HCT116 (cell line): ENCODE results near the gene SUV39H1. TPM values are rescaled to one million over a fixed set of nuclear protein-coding genes. Genes with fewer than 3 reads are reported as not detected.

Experiments
- ATAC-seq: fragments of 200-7000 bp; cut with Tn5 transposase; 2 replicates; pipeline ENCODE4 v1.9.1; 2020; ENCODE audit warnings: mild to moderate bottlenecking, moderate library complexity
- BruUV-seq: library from RNA; stranded (reverse); fragments of 400-500 nt; replicated peaks from 2 replicates; lab custom pipeline; 2021; lab: Mats Ljungman, UMichigan
- CTCF ChIA-PET: fragments of 300-600 bp; sonication (Branson Sonifier 250); formaldehyde crosslinking; loops from one replicate; lab custom pipeline; 2021; ENCODE audit warnings: antibody characterized with exemption; lab: Charles Lee
- POLR2A ChIA-PET: fragments of 300-600, 350-600 bp; sonication (Branson Sonifier 250); formaldehyde crosslinking; loops from one replicate; lab custom pipeline; 2021; ENCODE audit warnings: antibody characterized with exemption; lab: Charles Lee
- RAD21 ChIA-PET, 2 experiments: fragments of 300-600 bp; sonication (Branson Sonifier 250); formaldehyde crosslinking; loops; one replicate each; lab custom pipeline; 2023; ENCODE audit warnings: low total read pairs in 2 of 2; ENCODE audit not compliant: uncharacterized antibody in 2 of 2, unreplicated experiment in 2 of 2, low non-redundant PET in 1 of 2; lab: Charles Lee
- DNase-seq: peaks from one replicate; pipeline ENCODE4 v3.0.0-alpha.2; 2010; ENCODE audit warnings: low read depth, low spot score
- H2AFZ ChIP-seq: fragments of 200-600 bp; shearing (Covaris generic), sonication (generic); 2 replicates; pipeline ENCODE4 v1.6.1; 2017; ENCODE audit warnings: low read depth, mixed run types, mixed read lengths, antibody characterized with exemption, low read length; ENCODE audit not compliant: poor library complexity, severe bottlenecking
- H3K27ac ChIP-seq: 2 replicates; pipeline ENCODE4 v1.5.1; 2012; ENCODE audit warnings: low read depth, low read length
- H3K27me3 ChIP-seq: fragments of 200-600 bp; sonication (generic); 2 replicates; pipeline ENCODE4 v1.6.1; 2016; ENCODE audit warnings: mixed run types, low read length, mixed read lengths; ENCODE audit not compliant: insufficient read depth
- H3K36me3 ChIP-seq, 2 experiments: fragments of 200-500 bp in 1 of 2; fragments of 200-600 bp in 1 of 2; sonication (Bioruptor generic) in 1 of 2; sonication (generic) in 1 of 2; 2 replicates each; pipeline versions ENCODE4 v1.5.1 to v1.6.1; 2014 to 2016; ENCODE audit warnings: low read length in 2 of 2, inconsistent platforms in 1 of 2, mixed read lengths in 1 of 2, mixed run types in 1 of 2; ENCODE audit not compliant: insufficient read depth in 2 of 2, control insufficient read depth in 1 of 2
- H3K4me1 ChIP-seq, 2 experiments: fragments of 200-600 bp in 1 of 2; sonication (generic) in 1 of 2; 2 replicates each; pipeline versions ENCODE4 v1.5.1 to v1.6.1; 2012 to 2017; ENCODE audit warnings: low read length in 2 of 2, inconsistent platforms in 1 of 2, mild to moderate bottlenecking in 1 of 2, mixed read lengths in 1 of 2, mixed run types in 1 of 2, moderate library complexity in 1 of 2; ENCODE audit not compliant: insufficient read depth in 2 of 2, control insufficient read depth in 1 of 2
- H3K4me2 ChIP-seq: fragments of 200-600 bp; sonication (generic); 2 replicates; pipeline ENCODE4 v1.6.1; 2017; ENCODE audit warnings: mixed run types, low read length, mixed read lengths
- H3K4me3 ChIP-seq, 2 experiments: fragments of 200-600 bp in 1 of 2; sonication (generic) in 1 of 2; replicated peaks in 1 of 2; 2 replicates each; pipeline ENCODE4 v1.5.1; 2011 to 2016; ENCODE audit warnings: low read length in 2 of 2, control low read depth in 1 of 2, low read depth in 1 of 2, mild to moderate bottlenecking in 1 of 2, mixed read lengths in 1 of 2, mixed run types in 1 of 2
- H3K79me2 ChIP-seq: fragments of 200-600 bp; sonication (generic); 2 replicates; pipeline ENCODE4 v1.6.1; 2017; ENCODE audit warnings: mild to moderate bottlenecking, mixed run types, low read length, moderate library complexity, mixed read lengths; ENCODE audit not compliant: insufficient read depth
- H3K9ac ChIP-seq: fragments of 200-600 bp; sonication (generic); 2 replicates; pipeline ENCODE4 v1.6.1; 2016; ENCODE audit warnings: low read length, mixed read lengths
- H3K9me2 ChIP-seq: fragments of 200-600 bp; sonication (generic), shearing (Covaris generic); 2 replicates; pipeline ENCODE4 v1.6.1; 2017; ENCODE audit warnings: mixed run types, mild to moderate bottlenecking, moderate library complexity; ENCODE audit not compliant: insufficient read depth
- H3K9me3 ChIP-seq, 2 experiments: fragments of 200-500 bp in 1 of 2; fragments of 200-600 bp in 1 of 2; sonication (Bioruptor generic) in 1 of 2; sonication (generic) in 1 of 2; 2 replicates each; pipeline ENCODE4 v1.6.1; 2014 to 2017; ENCODE audit warnings: low read length in 2 of 2, mixed read lengths in 2 of 2, inconsistent platforms in 1 of 2, low read depth in 1 of 2, mild to moderate bottlenecking in 1 of 2, mixed run types in 1 of 2, moderate library complexity in 1 of 2; ENCODE audit not compliant: control insufficient read depth in 1 of 2, insufficient read depth in 1 of 2
- H4K20me1 ChIP-seq: fragments of 200-600 bp; sonication (generic), shearing (Covaris generic); 2 replicates; pipeline ENCODE4 v1.6.1; 2017; ENCODE audit warnings: mixed run types, mild to moderate bottlenecking, moderate library complexity; ENCODE audit not compliant: insufficient read depth
- CBX3 ChIP-seq: IDR thresholded peaks from 2 replicates; pipeline ENCODE4 v1.6.1; 2012; ENCODE audit warnings: low read depth
- CEBPB ChIP-seq: IDR thresholded peaks from 2 replicates; pipeline ENCODE4 v1.6.1; 2012; ENCODE audit warnings: low read depth
- EZH2phosphoT487 ChIP-seq: fragments of 200-600 bp; IDR thresholded peaks from 2 replicates; pipeline ENCODE4 v1.6.1; 2018; ENCODE audit warnings: antibody characterized with exemption, borderline replicate concordance
- JUND ChIP-seq: IDR thresholded peaks from 2 replicates; pipeline ENCODE4 v1.6.1; 2012
- POLR2A ChIP-seq: IDR thresholded peaks from 2 replicates; pipeline ENCODE4 v1.7.0; 2011; ENCODE audit warnings: borderline replicate concordance; ENCODE audit not compliant: insufficient read depth, insufficient read length; ENCODE audit errors: extremely low read depth
- POLR2AphosphoS5 ChIP-seq: IDR thresholded peaks from 2 replicates; pipeline ENCODE4 v1.6.1; 2011; ENCODE audit warnings: mild to moderate bottlenecking, low read depth, low read length, moderate library complexity
- RAD21 ChIP-seq: IDR thresholded peaks from 2 replicates; pipeline ENCODE4 v1.6.1; 2012; ENCODE audit warnings: low read depth, mild to moderate bottlenecking
- SIN3A ChIP-seq: IDR thresholded peaks from 2 replicates; pipeline ENCODE4 v1.6.1; 2012; ENCODE audit warnings: low read depth
- SRF ChIP-seq: IDR thresholded peaks from 2 replicates; pipeline ENCODE4 v1.6.1; 2012; ENCODE audit warnings: low read depth
- TCF7L2 ChIP-seq: IDR thresholded peaks from 2 replicates; pipeline ENCODE4 v1.7.0; 2011; ENCODE audit warnings: borderline replicate concordance, inconsistent platforms; ENCODE audit not compliant: insufficient read depth, insufficient read length; ENCODE audit errors: extremely low read depth
- YY1 ChIP-seq: IDR thresholded peaks from 2 replicates; pipeline ENCODE4 v1.6.1; 2011; ENCODE audit warnings: low read length, low read depth, moderate library complexity, mild to moderate bottlenecking; ENCODE audit not compliant: insufficient replicate concordance; ENCODE audit errors: extremely low read depth
- ZNF274 ChIP-seq: fragments of 200-500 bp; sonication (Bioruptor generic); IDR thresholded peaks from 2 replicates; pipeline ENCODE4 v1.6.1; 2014; ENCODE audit warnings: mild to moderate bottlenecking, low read depth, low read length, inconsistent platforms
- intact Hi-C: fragments of 100-400 bp; cut with micrococcal nuclease; formaldehyde crosslinking; loops from 2 replicates; pipeline ENCODE4 v1.10.0; 2022
- total RNA-seq: library from RNA; stranded (reverse); gene quantifications from one replicate; pipeline ENCODE4 v1.2.1, GENCODE V29; 2021; ENCODE audit not compliant: unreplicated experiment
- TF ChIP-seq, protein P1 (sequence below), 3 experiments: fragments of 200-600 bp in 1 of 3; sonication (generic) in 1 of 3; IDR thresholded peaks in 2 of 3; conservative IDR thresholded peaks in 1 of 3; 2 replicates each; pipeline ENCODE4 v1.5.1; 2012 to 2017; ENCODE audit warnings: low read depth in 2 of 3, low read length in 2 of 3, antibody characterized with exemption in 1 of 3, borderline replicate concordance in 1 of 3, control low read depth in 1 of 3, mild to moderate bottlenecking in 1 of 3, mixed read lengths in 1 of 3, mixed run types in 1 of 3, moderate library complexity in 1 of 3; ENCODE audit not compliant: insufficient read depth in 1 of 3
- TF ChIP-seq, protein P2 (sequence below): IDR thresholded peaks from 2 replicates; pipeline ENCODE4 v1.6.1; 2012

Gene SUV39H1
- total RNA-seq, 1 experiment from 2014 or later = 16.3 TPM

DNA sequence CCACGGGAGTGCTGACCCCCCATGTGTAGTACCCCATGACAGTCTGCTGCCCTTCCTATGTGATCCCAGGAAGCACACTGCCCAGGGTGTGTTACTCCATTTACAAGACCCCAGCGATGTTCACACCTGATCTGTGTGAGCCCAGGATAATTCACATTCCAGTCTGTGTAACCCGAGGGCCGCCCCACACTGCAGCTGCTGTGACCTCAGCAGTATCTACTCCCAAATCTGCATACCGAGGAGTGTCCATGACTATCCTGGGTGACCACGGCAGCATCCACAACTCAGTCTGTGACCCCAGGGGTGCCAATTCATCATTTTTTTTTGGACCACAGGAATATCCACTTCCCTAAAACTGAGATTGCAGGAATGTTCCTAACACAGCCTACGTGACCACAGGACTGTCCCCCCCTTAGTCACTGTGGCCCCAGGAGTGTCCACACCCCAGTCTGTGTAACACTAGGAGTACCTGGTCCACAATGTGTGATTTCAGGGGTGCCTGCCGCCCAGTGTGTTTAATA is 57.2 kb downstream of the SUV39H1 start:
- no peak overlapping the region for H3K27ac ChIP-seq
- ChIA-PET CTCF (no interaction called here), RAD21 (no interaction called here), POLR2A (no interaction called here)
- no peak for TF ChIP-seq CEBPB
- TF ChIP-seq, protein P1, sequence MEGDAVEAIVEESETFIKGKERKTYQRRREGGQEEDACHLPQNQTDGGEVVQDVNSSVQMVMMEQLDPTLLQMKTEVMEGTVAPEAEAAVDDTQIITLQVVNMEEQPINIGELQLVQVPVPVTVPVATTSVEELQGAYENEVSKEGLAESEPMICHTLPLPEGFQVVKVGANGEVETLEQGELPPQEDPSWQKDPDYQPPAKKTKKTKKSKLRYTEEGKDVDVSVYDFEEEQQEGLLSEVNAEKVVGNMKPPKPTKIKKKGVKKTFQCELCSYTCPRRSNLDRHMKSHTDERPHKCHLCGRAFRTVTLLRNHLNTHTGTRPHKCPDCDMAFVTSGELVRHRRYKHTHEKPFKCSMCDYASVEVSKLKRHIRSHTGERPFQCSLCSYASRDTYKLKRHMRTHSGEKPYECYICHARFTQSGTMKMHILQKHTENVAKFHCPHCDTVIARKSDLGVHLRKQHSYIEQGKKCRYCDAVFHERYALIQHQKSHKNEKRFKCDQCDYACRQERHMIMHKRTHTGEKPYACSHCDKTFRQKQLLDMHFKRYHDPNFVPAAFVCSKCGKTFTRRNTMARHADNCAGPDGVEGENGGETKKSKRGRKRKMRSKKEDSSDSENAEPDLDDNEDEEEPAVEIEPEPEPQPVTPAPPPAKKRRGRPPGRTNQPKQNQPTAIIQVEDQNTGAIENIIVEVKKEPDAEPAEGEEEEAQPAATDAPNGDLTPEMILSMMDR (IDR thresholded peaks at IDR 0.05 in 2 of 3, conservative IDR thresholded peaks at IDR 0.05 in 1 of 3; ENCODE audit: borderline replicate concordance in 1 of 3, insufficient read depth in 1 of 3, low read depth in 2 of 3, low read length in 2 of 3) = no peak
- TF ChIP-seq SRF = no peak
- TF ChIP-seq POLR2A = no peak
- BruUV-seq = no TSS peak
- DNase-seq (no peak), ATAC-seq (no peak)
- H3K4me1 ChIP-seq = no peaks in the 10 kb centered on the region
- no peak overlapping the region for H3K9ac ChIP-seq
- H3K79me2 ChIP-seq = no peaks in the 10 kb centered on the region
- no peak overlapping the region for H3K4me3 ChIP-seq
- no peaks in the 10 kb centered on the region for H3K9me2 ChIP-seq
- intact Hi-C loops = no loop called here
- H3K9me3 ChIP-seq = no peaks in the 10 kb centered on the region
- H3K36me3 ChIP-seq = no peaks in the 10 kb centered on the region
- H3K4me2 ChIP-seq = no peak overlapping the region
- H2AFZ ChIP-seq = no peak overlapping the region
- H4K20me1 ChIP-seq = no peaks in the 10 kb centered on the region
- no peaks in the 10 kb centered on the region for H3K27me3 ChIP-seq

DNA sequence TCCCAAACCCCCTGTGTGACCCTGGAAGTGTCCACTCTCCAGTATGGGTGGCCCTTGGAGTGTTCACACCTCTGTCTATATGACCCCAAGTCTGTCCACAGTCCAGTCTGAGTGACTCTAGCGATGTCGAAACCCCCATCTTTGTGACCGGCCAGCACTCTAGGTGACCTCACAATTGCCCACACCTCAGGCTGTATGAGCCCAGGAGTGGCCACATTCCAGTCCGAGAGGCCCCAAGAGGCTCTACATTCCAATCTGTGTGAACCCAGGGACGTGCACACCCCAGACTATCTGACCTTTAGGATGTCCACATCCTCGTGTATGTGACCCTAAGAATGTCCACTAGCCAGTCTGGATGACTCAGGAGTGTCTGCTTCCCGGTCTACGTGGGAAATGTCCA is 57.7 kb downstream of the SUV39H1 start:
- Histone ChIP-seq H3K79me2 (no peaks in the 10 kb centered on the region), H3K9me3 (no peaks in the 10 kb centered on the region), H3K4me1 (no peaks in the 10 kb centered on the region), H3K27me3 (no peaks in the 10 kb centered on the region), H3K9ac (no peak overlapping the region), H4K20me1 (no peaks in the 10 kb centered on the region), H3K4me3 (no peak overlapping the region), H3K9me2 (no peaks in the 10 kb centered on the region), H3K27ac (no peak overlapping the region), H3K4me2 (no peak overlapping the region), H2AFZ (no peak overlapping the region), H3K36me3 (no peaks in the 10 kb centered on the region)
- DNase-seq (no peak), ATAC-seq (no peak)
- ChIA-PET POLR2A (no interaction called here), CTCF (no interaction called here), RAD21 (no interaction called here)
- TF ChIP-seq CBX3 (no peak), JUND (no peak), CEBPB (no peak), RAD21 (no peak), SIN3A (no peak), SRF (no peak), POLR2AphosphoS5 (no peak), YY1 (no peak), ZNF274 (no peak), POLR2A (no peak), TCF7L2 (no peak), EZH2phosphoT487 (no peak)
- TF ChIP-seq, protein P2, sequence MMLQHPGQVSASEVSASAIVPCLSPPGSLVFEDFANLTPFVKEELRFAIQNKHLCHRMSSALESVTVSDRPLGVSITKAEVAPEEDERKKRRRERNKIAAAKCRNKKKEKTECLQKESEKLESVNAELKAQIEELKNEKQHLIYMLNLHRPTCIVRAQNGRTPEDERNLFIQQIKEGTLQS = no peak
- TF ChIP-seq, protein P1 (IDR thresholded peaks at IDR 0.05 in 2 of 3, conservative IDR thresholded peaks at IDR 0.05 in 1 of 3; ENCODE audit: borderline replicate concordance in 1 of 3, insufficient read depth in 1 of 3, low read depth in 2 of 3, low read length in 2 of 3) = no peak
- intact Hi-C loops = no loop called here
- no TSS peak for BruUV-seq
